Liver (tissue), 9 donors: ENCODE measurements around the gene RNF183. TPM values are rescaled to one million over a fixed set of nuclear protein-coding genes. Genes with fewer than 3 reads are reported as not detected.

Experiments
- DNase-seq: peaks from one replicate; pipeline ENCODE4 v3.0.0-alpha.2; 2017; ENCODE audit warnings: low spot score
- H3K27ac ChIP-seq, 2 donors: one replicate each; pipeline ENCODE4 v1.7.0; 2013; ENCODE audit warnings: inconsistent platforms in 2 of 2, low read length in 2 of 2, control low read depth in 1 of 2, low read depth in 1 of 2, mild to moderate bottlenecking in 1 of 2
- H3K27me3 ChIP-seq, 4 donors: one replicate each; pipeline versions ENCODE4 v1.6.1 to v1.7.0; 2013; ENCODE audit warnings: low read length in 3 of 4, inconsistent platforms in 1 of 4, mild to moderate bottlenecking in 1 of 4, moderate library complexity in 1 of 4; ENCODE audit not compliant: control insufficient read depth in 4 of 4, insufficient read depth in 4 of 4
- H3K36me3 ChIP-seq, 4 donors: one replicate each; pipeline versions ENCODE4 v1.6.1 to v1.7.0; 2013; ENCODE audit warnings: low read length in 3 of 4, mild to moderate bottlenecking in 3 of 4, low read depth in 1 of 4, moderate library complexity in 1 of 4; ENCODE audit not compliant: control insufficient read depth in 4 of 4, insufficient read depth in 3 of 4
- H3K4me1 ChIP-seq, 4 donors: one replicate each; pipeline versions ENCODE4 v1.6.1 to v1.7.0; 2013; ENCODE audit warnings: low read length in 3 of 4, mild to moderate bottlenecking in 3 of 4, moderate library complexity in 1 of 4; ENCODE audit not compliant: control insufficient read depth in 4 of 4, insufficient read depth in 4 of 4
- H3K4me3 ChIP-seq, 3 donors: one replicate each; pipeline versions ENCODE4 v1.6.1 to v1.7.0; 2013; ENCODE audit warnings: low read length in 3 of 3, control low read depth in 1 of 3, low read depth in 1 of 3, mild to moderate bottlenecking in 1 of 3
- H3K9ac ChIP-seq, 2 donors: one replicate each; pipeline ENCODE4 v1.7.0; 2013; ENCODE audit warnings: low read length in 2 of 2, mild to moderate bottlenecking in 2 of 2, moderate library complexity in 2 of 2, control low read depth in 1 of 2, low read depth in 1 of 2
- H3K9me3 ChIP-seq, 4 donors: one replicate each; pipeline versions ENCODE4 v1.6.1 to v1.7.0; 2013; ENCODE audit warnings: low read length in 3 of 4; ENCODE audit not compliant: control insufficient read depth in 4 of 4
- EGR1 ChIP-seq, 2 donors: IDR thresholded peaks; 2 replicates each; pipeline ENCODE4 v1.6.1; 2016 to 2018; ENCODE audit warnings: antibody characterized with exemption in 2 of 2, low read depth in 2 of 2
- FOXA2 ChIP-seq: IDR thresholded peaks from 2 replicates; pipeline ENCODE4 v1.6.1; 2016; ENCODE audit warnings: antibody characterized with exemption
- GABPA ChIP-seq, 2 donors: IDR thresholded peaks in 1 of 2; conservative IDR thresholded peaks in 1 of 2; 2 replicates each; pipeline ENCODE4 v1.6.1; 2016; ENCODE audit warnings: antibody characterized with exemption in 2 of 2, mild to moderate bottlenecking in 1 of 2, moderate library complexity in 1 of 2
- HNF4A ChIP-seq, 2 donors: conservative IDR thresholded peaks; 2 replicates each; pipeline ENCODE4 v1.6.1; 2016; ENCODE audit warnings: antibody characterized with exemption in 2 of 2, mild to moderate bottlenecking in 2 of 2
- HNF4G ChIP-seq: IDR thresholded peaks from 2 replicates; pipeline ENCODE4 v1.6.1; 2016; ENCODE audit warnings: antibody characterized with exemption
- JUND ChIP-seq, 2 donors: IDR thresholded peaks; 2 replicates each; pipeline ENCODE4 v1.6.1; 2016; ENCODE audit warnings: antibody characterized with exemption in 2 of 2
- RAD21 ChIP-seq, 2 donors: IDR thresholded peaks; 2 replicates each; pipeline ENCODE4 v1.6.1; 2016; ENCODE audit warnings: antibody characterized with exemption in 2 of 2, mild to moderate bottlenecking in 2 of 2
- RXRA ChIP-seq, 2 donors: IDR thresholded peaks; 2 replicates each; pipeline ENCODE4 v1.6.1; 2017 to 2018; ENCODE audit warnings: antibody characterized with exemption in 2 of 2, mild to moderate bottlenecking in 1 of 2
- SP1 ChIP-seq: IDR thresholded peaks from 2 replicates; pipeline ENCODE4 v1.6.1; 2018; ENCODE audit warnings: antibody characterized with exemption, mild to moderate bottlenecking
- TAF1 ChIP-seq: conservative IDR thresholded peaks from 2 replicates; pipeline ENCODE4 v1.6.1; 2016; ENCODE audit warnings: antibody characterized with exemption, mild to moderate bottlenecking
- YY1 ChIP-seq: IDR thresholded peaks from 2 replicates; pipeline ENCODE4 v1.6.1; 2016; ENCODE audit warnings: antibody characterized with exemption, mild to moderate bottlenecking
- WGBS: extraction: QIAGEN DNeasy Blood & Tissue Kit; methylation state at CpG from one replicate; pipeline ENCODE4 v1.1.7; 2013; 5-methylcytosine and 5-hydroxymethylcytosine counted together
- polyA plus RNA-seq, 2 donors: library from polyadenylated mRNA; stranded (reverse) in 1 of 2; unstranded in 1 of 2; fragments of 200-250 nt in 1 of 2; fragments of >200 nt in 1 of 2; fragmentation: Nextera tagmentation in 1 of 2; extraction: Ambion mirVana in 1 of 2; gene quantifications; one replicate each; pipeline versions ENCODE4 v1.2.1 to v1.2.3, GENCODE V29; 2013 to 2015
- total RNA-seq, 2 donors: library from RNA; depleted of rRNA; stranded (reverse); fragments of >200 nt; gene quantifications; one replicate each; pipeline ENCODE4 v1.2.3, GENCODE V29; 2014
- TF ChIP-seq, protein P1 (sequence below): fragments of 150-350 bp; IDR thresholded peaks from 2 replicates; pipeline ENCODE4 v1.5.1; 2017; ENCODE audit warnings: improper control_type of control experiment, low read depth, low read length; ENCODE audit not compliant: missing input control
- TF ChIP-seq, protein P2 (sequence below): IDR thresholded peaks from 2 replicates; pipeline ENCODE4 v1.6.1; 2016; ENCODE audit warnings: antibody characterized with exemption
- TF ChIP-seq, protein P3 (sequence below): IDR thresholded peaks from 2 replicates; pipeline ENCODE4 v1.6.1; 2016; ENCODE audit warnings: antibody characterized with exemption
- TF ChIP-seq, protein P4 (sequence below): IDR thresholded peaks from 2 replicates; pipeline ENCODE4 v1.6.1; 2016; ENCODE audit warnings: antibody characterized with exemption, mild to moderate bottlenecking
- donor health status: healthy.
- donor health status: healthy.
- donor health status: healthy.
- donor health status: healthy.
- donor health status: healthy.

The RNF183 gene
- total and polyA plus RNA-seq, 4 donors: 0.07 TPM; not detected in 3

DNA sequence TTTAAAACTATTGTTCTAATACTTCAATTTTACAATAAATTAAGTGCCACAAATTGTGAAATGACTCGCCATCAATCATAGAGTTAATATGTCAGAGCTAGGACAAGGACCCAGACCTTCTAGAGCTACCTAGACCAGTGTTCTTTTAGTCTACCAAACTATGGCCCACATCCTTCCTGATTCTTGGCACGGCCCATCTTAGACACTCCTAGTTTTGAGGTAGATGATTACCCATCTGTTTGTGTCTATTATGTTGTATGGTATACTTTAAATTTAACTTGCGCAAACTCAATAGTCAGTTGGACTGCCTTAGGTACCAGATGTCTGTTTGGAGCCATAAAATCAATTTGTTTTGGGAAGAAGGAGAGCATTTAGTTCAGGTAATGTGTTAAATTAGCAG is 45.3 kb downstream of the RNF183 start (continued):
- TF ChIP-seq, protein P1, sequence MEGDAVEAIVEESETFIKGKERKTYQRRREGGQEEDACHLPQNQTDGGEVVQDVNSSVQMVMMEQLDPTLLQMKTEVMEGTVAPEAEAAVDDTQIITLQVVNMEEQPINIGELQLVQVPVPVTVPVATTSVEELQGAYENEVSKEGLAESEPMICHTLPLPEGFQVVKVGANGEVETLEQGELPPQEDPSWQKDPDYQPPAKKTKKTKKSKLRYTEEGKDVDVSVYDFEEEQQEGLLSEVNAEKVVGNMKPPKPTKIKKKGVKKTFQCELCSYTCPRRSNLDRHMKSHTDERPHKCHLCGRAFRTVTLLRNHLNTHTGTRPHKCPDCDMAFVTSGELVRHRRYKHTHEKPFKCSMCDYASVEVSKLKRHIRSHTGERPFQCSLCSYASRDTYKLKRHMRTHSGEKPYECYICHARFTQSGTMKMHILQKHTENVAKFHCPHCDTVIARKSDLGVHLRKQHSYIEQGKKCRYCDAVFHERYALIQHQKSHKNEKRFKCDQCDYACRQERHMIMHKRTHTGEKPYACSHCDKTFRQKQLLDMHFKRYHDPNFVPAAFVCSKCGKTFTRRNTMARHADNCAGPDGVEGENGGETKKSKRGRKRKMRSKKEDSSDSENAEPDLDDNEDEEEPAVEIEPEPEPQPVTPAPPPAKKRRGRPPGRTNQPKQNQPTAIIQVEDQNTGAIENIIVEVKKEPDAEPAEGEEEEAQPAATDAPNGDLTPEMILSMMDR: no peak
- no peak for TF ChIP-seq HNF4A (conservative IDR thresholded peaks at IDR 0.05)
- no peak for TF ChIP-seq RAD21 (IDR thresholded peaks at IDR 0.05)
- no peak for TF ChIP-seq SP1
- TF ChIP-seq, protein P2, sequence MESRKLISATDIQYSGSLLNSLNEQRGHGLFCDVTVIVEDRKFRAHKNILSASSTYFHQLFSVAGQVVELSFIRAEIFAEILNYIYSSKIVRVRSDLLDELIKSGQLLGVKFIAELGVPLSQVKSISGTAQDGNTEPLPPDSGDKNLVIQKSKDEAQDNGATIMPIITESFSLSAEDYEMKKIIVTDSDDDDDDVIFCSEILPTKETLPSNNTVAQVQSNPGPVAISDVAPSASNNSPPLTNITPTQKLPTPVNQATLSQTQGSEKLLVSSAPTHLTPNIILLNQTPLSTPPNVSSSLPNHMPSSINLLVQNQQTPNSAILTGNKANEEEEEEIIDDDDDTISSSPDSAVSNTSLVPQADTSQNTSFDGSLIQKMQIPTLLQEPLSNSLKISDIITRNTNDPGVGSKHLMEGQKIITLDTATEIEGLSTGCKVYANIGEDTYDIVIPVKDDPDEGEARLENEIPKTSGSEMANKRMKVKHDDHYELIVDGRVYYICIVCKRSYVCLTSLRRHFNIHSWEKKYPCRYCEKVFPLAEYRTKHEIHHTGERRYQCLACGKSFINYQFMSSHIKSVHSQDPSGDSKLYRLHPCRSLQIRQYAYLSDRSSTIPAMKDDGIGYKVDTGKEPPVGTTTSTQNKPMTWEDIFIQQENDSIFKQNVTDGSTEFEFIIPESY: no peak
- no peak for TF ChIP-seq HNF4G
- TF ChIP-seq, protein P3, sequence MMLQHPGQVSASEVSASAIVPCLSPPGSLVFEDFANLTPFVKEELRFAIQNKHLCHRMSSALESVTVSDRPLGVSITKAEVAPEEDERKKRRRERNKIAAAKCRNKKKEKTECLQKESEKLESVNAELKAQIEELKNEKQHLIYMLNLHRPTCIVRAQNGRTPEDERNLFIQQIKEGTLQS: no peak

DNA sequence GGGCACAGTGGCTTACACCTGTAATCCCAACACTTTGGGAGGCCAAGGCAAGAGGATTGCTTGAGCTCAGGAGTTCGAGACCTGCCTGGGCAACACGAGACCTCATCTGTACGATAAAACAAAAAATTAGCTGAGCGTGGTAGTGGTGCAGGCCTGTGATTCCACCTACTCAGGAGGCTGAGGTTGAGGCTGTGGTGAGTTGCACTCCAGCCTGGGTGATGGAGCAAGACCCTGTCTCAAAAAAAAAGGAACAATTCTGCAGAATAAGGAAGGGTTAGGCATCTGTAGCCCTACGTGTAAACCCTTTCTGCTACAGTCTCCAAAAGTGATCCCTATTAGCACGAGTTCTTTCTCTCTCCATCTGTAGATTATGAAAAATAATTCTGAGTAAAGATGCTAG is 47.7 kb downstream of the RNF183 start:
- TF ChIP-seq, protein P4, sequence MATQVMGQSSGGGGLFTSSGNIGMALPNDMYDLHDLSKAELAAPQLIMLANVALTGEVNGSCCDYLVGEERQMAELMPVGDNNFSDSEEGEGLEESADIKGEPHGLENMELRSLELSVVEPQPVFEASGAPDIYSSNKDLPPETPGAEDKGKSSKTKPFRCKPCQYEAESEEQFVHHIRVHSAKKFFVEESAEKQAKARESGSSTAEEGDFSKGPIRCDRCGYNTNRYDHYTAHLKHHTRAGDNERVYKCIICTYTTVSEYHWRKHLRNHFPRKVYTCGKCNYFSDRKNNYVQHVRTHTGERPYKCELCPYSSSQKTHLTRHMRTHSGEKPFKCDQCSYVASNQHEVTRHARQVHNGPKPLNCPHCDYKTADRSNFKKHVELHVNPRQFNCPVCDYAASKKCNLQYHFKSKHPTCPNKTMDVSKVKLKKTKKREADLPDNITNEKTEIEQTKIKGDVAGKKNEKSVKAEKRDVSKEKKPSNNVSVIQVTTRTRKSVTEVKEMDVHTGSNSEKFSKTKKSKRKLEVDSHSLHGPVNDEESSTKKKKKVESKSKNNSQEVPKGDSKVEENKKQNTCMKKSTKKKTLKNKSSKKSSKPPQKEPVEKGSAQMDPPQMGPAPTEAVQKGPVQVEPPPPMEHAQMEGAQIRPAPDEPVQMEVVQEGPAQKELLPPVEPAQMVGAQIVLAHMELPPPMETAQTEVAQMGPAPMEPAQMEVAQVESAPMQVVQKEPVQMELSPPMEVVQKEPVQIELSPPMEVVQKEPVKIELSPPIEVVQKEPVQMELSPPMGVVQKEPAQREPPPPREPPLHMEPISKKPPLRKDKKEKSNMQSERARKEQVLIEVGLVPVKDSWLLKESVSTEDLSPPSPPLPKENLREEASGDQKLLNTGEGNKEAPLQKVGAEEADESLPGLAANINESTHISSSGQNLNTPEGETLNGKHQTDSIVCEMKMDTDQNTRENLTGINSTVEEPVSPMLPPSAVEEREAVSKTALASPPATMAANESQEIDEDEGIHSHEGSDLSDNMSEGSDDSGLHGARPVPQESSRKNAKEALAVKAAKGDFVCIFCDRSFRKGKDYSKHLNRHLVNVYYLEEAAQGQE: no peak
- no peak for TF ChIP-seq TAF1
- TF ChIP-seq, protein P3: no peak
- 91% methylated on average over 6 of the region's 6 CpGs for WGBS
- Histone ChIP-seq H3K9ac (no peak overlapping the region), H3K27me3 (no peaks in the 10 kb centered on the region), H3K9me3 (no peaks in the 10 kb centered on the region), H3K4me3 (no peak overlapping the region), H3K36me3 (peaks cover 2 to 21% (median 14%) of the 10 kb centered on the region in 4 donors), H3K4me1 (peaks cover 0 to 23% (median 15%) of the 10 kb centered on the region in 4 donors), H3K27ac (no peak overlapping the region)
- DNase-seq: no peak

DNA sequence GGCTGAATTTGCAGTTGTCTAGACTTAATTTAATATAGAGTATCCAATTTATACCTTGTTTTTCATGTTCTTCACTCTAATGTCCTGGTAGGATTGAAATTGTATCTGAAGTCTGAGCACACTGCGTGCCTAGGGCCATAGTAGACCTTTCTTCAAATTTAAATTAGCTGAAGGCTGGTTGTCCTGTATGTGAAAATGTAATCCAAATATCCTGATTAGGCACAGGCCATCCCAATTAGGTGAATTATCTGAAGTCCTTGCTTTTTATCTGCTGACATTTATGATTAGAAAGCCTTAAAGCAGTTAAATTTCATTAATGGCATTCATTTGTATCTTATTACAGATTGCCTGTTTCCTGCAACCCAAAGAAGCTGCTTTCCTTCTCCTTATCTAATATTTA is 48.2 kb downstream of the RNF183 start:
- 94% methylated on average over 1 of the region's 1 CpG for WGBS
- peaks cover 0 to 23% (median 15%) of the 10 kb centered on the region in 4 donors for H3K4me1 ChIP-seq
- no peaks in the 10 kb centered on the region for H3K9me3 ChIP-seq
- H3K36me3 ChIP-seq: peaks cover 2 to 18% (median 9%) of the 10 kb centered on the region in 4 donors
- DNase-seq: no peak
- no peak overlapping the region for H3K9ac ChIP-seq
- H3K27me3 ChIP-seq: no peaks in the 10 kb centered on the region
- no peak overlapping the region for H3K27ac ChIP-seq
- H3K4me3 ChIP-seq: no peak overlapping the region
- no peak for TF ChIP-seq YY1
- TF ChIP-seq, protein P3: no peak
- no peak for TF ChIP-seq GABPA (IDR thresholded peaks at IDR 0.05 in 1 of 2, conservative IDR thresholded peaks at IDR 0.05 in 1 of 2)
- TF ChIP-seq TAF1: no peak
- TF ChIP-seq RXRA (IDR thresholded peaks at IDR 0.05): no peak
- TF ChIP-seq, protein P4: no peak
- no peak for TF ChIP-seq HNF4G
- no peak for TF ChIP-seq SP1
- TF ChIP-seq FOXA2: no peak
- no peak for TF ChIP-seq JUND (IDR thresholded peaks at IDR 0.05)
- TF ChIP-seq, protein P2: no peak
- no peak for TF ChIP-seq RAD21 (IDR thresholded peaks at IDR 0.05)
- no peak for TF ChIP-seq EGR1 (IDR thresholded peaks at IDR 0.05; ENCODE audit: low read depth in 2 of 2)
